A549 treated with Mapracorat at 1 μM for 4 hours (cell line): Measurements from ENCODE around the gene TMCC1. TPM values are rescaled to one million over a fixed set of nuclear protein-coding genes. Genes with fewer than 3 reads are reported as not detected.

Source experiments
- total RNA-seq: library from RNA; stranded (reverse); fragments of 200-300 nt; extraction: Qiagen RNA extraction; gene quantifications from 5 replicates; pipeline ENCODE4 v1.2.3, GENCODE V29; 2022

TMCC1 gene
- 8.5 to 13.2 TPM (median 11.6 TPM) in 5 replicates for total RNA-seq

DNA sequence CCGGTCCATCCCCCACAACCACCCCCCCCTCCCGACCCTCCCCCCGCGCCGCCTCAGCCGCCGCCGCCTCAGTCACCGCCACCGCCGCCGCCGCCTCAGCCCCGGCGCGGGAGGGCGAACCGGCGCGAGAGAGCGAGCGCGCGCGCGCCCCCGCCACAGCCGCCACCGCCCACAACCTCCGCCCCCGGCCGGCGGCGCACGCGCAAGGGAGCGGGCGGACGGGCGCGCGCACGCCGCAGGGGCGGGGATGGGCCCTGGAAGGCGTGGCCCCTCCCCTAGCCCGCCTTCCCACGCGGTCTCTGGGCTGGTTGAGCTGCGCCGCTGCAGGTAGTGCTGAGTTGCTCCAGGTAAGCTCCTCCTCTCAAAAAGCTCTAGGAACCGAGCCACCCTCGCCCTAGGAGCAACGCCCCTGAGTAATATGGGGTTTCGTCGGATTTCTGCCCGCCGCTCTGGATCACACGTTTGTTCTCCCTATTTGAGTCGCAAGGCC, at the start of gene TMCC1:
TSS of gene TMCC1 (minus strand) at position 131 of the 490 bp plus-strand sequence.

DNA sequence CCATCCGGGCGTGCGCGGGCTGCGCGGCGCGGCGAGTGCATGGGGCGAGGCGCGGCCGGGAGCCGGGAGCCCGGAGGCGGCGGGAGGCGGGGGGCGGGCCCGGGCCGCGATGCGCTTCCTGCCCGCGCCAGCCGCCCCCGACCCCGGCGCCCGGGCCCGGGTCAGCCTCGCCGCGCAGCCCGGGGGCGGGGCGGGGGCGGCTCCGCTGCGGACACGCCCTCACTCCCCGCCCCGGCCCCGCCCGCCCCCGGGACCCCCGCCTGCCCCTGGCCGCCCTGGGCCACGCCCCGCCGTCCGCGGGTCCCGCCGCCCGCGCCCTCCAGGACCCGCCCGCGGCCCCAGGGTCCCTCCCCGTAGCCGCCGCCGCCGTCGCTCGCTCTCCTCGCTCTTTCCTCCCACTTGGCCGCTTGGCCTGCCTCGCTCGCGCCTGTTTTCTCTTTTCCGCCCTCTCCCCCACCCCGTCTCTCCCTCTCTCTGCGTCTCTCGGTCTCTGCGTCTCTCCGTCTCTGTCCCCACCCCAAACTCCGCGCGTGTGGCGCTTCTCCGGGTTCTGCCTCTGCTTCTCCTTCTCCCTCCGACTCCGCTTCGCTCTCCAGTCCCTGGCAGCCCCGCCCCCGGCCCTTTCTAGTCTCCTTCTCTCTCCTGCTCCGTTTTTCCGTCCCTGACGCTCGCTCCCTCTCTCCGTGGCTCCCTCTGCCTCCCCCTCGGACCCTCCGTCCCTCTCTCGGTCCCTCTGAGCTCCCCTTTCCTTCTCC, 286.7 kb downstream of the TMCC1 start, which contains the start of gene PLXND1:
TSS of gene PLXND1 (minus strand) at position 41 of the 755 bp plus-strand sequence. CDS start at position 4, 37 bp downstream.

Other genes with a start within 250 kb of the TMCC1 start
- gene TRH, start 81.0 kb upstream of the TMCC1 start, total RNA-seq = not detected in 5 replicates
- gene ALG1L2, start 188.1 kb upstream of the TMCC1 start, total RNA-seq = not detected in 5 replicates